H1 (cell line): ENCODE data around the gene STH. TPM values are rescaled to one million over a fixed set of nuclear protein-coding genes. Genes with fewer than 3 reads are reported as not detected.

Experiments
- CTCF ChIA-PET: fragments of 300-600 bp; sonication (Branson Sonifier 250); formaldehyde crosslinking; loops from one replicate; lab custom pipeline; 2021; ENCODE audit not compliant: partially characterized antibody; lab: Charles Lee
- POLR2A ChIA-PET: fragments of 300-600 bp; sonication (Branson Sonifier 250); formaldehyde crosslinking; loops from one replicate; lab custom pipeline; 2021; ENCODE audit warnings: inconsistent platforms; ENCODE audit not compliant: partially characterized antibody; lab: Charles Lee
- DNase-seq, 2 experiments: peaks; one replicate each; pipeline versions ENCODE4 v3.0.0 to v3.0.0-alpha.2; 2010 to 2022; ENCODE audit warnings: low spot score in 2 of 2, low read depth in 1 of 2, mixed read lengths in 1 of 2
- FAIRE-seq: peaks from 2 replicates; lab custom pipeline; 2011; peaks lifted over from hg19 to GRCh38; lab: Jason Lieb, UNC
- H2AFZ ChIP-seq: 2 replicates; pipeline ENCODE4 v1.8.1; 2012; ENCODE audit warnings: low read length, inconsistent platforms
- H2AK5ac ChIP-seq: 2 replicates; pipeline ENCODE4 v1.6.1; 2013; ENCODE audit warnings: low read depth, low read length
- H2BK120ac ChIP-seq: replicated peaks from 2 replicates; pipeline ENCODE3; 2013; ENCODE audit warnings: low read depth, low read length, inconsistent platforms
- H2BK12ac ChIP-seq: 2 replicates; pipeline ENCODE4 v1.6.1; 2013; ENCODE audit warnings: low read depth, low read length
- H2BK15ac ChIP-seq: 2 replicates; pipeline ENCODE4 v1.6.1; 2013; ENCODE audit warnings: low read length
- H2BK20ac ChIP-seq: 2 replicates; pipeline ENCODE4 v1.6.1; 2013; ENCODE audit warnings: low read length
- H2BK5ac ChIP-seq: 2 replicates; pipeline ENCODE4 v1.6.1; 2013; ENCODE audit warnings: low read depth, low read length
- H3K14ac ChIP-seq: 2 replicates; pipeline ENCODE4 v1.6.1; 2013; ENCODE audit warnings: inconsistent platforms; ENCODE audit not compliant: insufficient read length
- H3K18ac ChIP-seq: 2 replicates; pipeline ENCODE4 v1.6.1; 2013; ENCODE audit warnings: low read length; ENCODE audit errors: extremely low read depth
- H3K23ac ChIP-seq: 2 replicates; pipeline ENCODE4 v1.6.1; 2013; ENCODE audit warnings: inconsistent platforms; ENCODE audit not compliant: insufficient read length
- H3K23me2 ChIP-seq: 2 replicates; pipeline ENCODE4 v1.6.1; 2013; ENCODE audit warnings: low read depth, low read length
- H3K27ac ChIP-seq: 2 replicates; pipeline ENCODE4 v1.6.1; 2011; ENCODE audit warnings: low read depth, low read length, inconsistent platforms
- H3K27me3 ChIP-seq, 4 experiments: replicated peaks in 1 of 4; 1 replicate in 1 of 4; 2 replicates in 3 of 4; pipeline versions ENCODE4 v1.6.1 to v1.8.1; 2011 to 2013; ENCODE audit warnings: low read length in 3 of 4, mild to moderate bottlenecking in 3 of 4, inconsistent platforms in 2 of 4, mixed read lengths in 2 of 4, moderate library complexity in 1 of 4; ENCODE audit not compliant: control insufficient read depth in 3 of 4, insufficient read depth in 3 of 4; ENCODE audit errors: extremely low read depth in 1 of 4
- H3K36me3 ChIP-seq, 4 experiments: 2 replicates each; pipeline versions ENCODE4 v1.6.1 to v1.8.1; 2011 to 2013; ENCODE audit warnings: mild to moderate bottlenecking in 4 of 4, low read length in 3 of 4, moderate library complexity in 2 of 4, control low read depth in 1 of 4, inconsistent platforms in 1 of 4; ENCODE audit not compliant: insufficient read depth in 4 of 4, control insufficient read depth in 2 of 4
- H3K4ac ChIP-seq: replicated peaks from 2 replicates; pipeline ENCODE3; 2013; ENCODE audit warnings: low read length, low read depth, mixed read lengths, inconsistent platforms; ENCODE audit not compliant: insufficient read length
- H3K4me1 ChIP-seq, 4 experiments: replicated peaks in 1 of 4; 1 replicate in 1 of 4; 2 replicates in 3 of 4; pipeline versions ENCODE4 v1.6.1 to v1.8.1; 2011 to 2013; ENCODE audit warnings: low read length in 3 of 4, inconsistent platforms in 2 of 4, mixed read lengths in 1 of 4; ENCODE audit not compliant: insufficient read depth in 4 of 4, control insufficient read depth in 3 of 4
- H3K4me2 ChIP-seq, 2 experiments: 2 replicates each; pipeline versions ENCODE4 v1.6.1 to v1.8.1; 2011 to 2013; ENCODE audit warnings: low read depth in 2 of 2, low read length in 2 of 2, control low read depth in 1 of 2, inconsistent platforms in 1 of 2, mild to moderate bottlenecking in 1 of 2; ENCODE audit not compliant: insufficient read depth in 1 of 2
- H3K4me3 ChIP-seq, 4 experiments: fragments of 200-600, 300-600 bp in 1 of 4; sonication (generic), shearing (Covaris generic), sonication (Bioruptor Twin) in 1 of 4; 2 replicates each; pipeline versions ENCODE4 v1.5.1 to v1.8.1; 2011 to 2016; ENCODE audit warnings: low read length in 4 of 4, low read depth in 3 of 4, control low read depth in 2 of 4, inconsistent platforms in 2 of 4, mild to moderate bottlenecking in 2 of 4, mixed read lengths in 1 of 4, moderate library complexity in 1 of 4; ENCODE audit not compliant: insufficient read depth in 2 of 4; ENCODE audit errors: extremely low read depth in 1 of 4
- H3K56ac ChIP-seq: replicated peaks from 2 replicates; pipeline ENCODE3; 2013; ENCODE audit warnings: low read depth, mild to moderate bottlenecking, mixed read lengths, low read length, inconsistent platforms; ENCODE audit not compliant: insufficient read length
- H3K79me1 ChIP-seq: 2 replicates; pipeline ENCODE4 v1.6.1; 2013; ENCODE audit warnings: low read depth, low read length, control low read depth
- H3K79me2 ChIP-seq, 2 experiments: 2 replicates each; pipeline versions ENCODE4 v1.6.1 to v1.8.1; 2012 to 2013; ENCODE audit warnings: low read length in 2 of 2, mild to moderate bottlenecking in 2 of 2, inconsistent platforms in 1 of 2; ENCODE audit not compliant: insufficient read depth in 2 of 2, control insufficient read depth in 1 of 2
- H3K9ac ChIP-seq, 4 experiments: replicated peaks in 1 of 4; 1 replicate in 1 of 4; 2 replicates in 3 of 4; pipeline versions ENCODE4 v1.6.1 to v1.8.1; 2011 to 2013; ENCODE audit warnings: low read depth in 3 of 4, low read length in 3 of 4, control low read depth in 2 of 4, mild to moderate bottlenecking in 2 of 4, moderate library complexity in 2 of 4, inconsistent platforms in 1 of 4; ENCODE audit errors: extremely low read depth in 1 of 4
- H3K9me3 ChIP-seq, 2 experiments: 2 replicates each; pipeline versions ENCODE4 v1.6.1 to v1.8.1; 2012 to 2013; ENCODE audit warnings: mild to moderate bottlenecking in 2 of 2, moderate library complexity in 2 of 2, control low read depth in 1 of 2, inconsistent platforms in 1 of 2, low read depth in 1 of 2, low read length in 1 of 2, mixed read lengths in 1 of 2; ENCODE audit not compliant: insufficient read depth in 2 of 2
- H4K20me1 ChIP-seq, 2 experiments: replicated peaks in 1 of 2; 2 replicates each; pipeline versions ENCODE3 to v1.8.1; 2011 to 2013; ENCODE audit warnings: inconsistent platforms in 2 of 2, low read length in 2 of 2, mild to moderate bottlenecking in 1 of 2; ENCODE audit not compliant: insufficient read depth in 2 of 2, control insufficient read depth in 1 of 2
- H4K5ac ChIP-seq: 2 replicates; pipeline ENCODE4 v1.6.1; 2013; ENCODE audit warnings: low read length, low read depth, mixed read lengths, inconsistent platforms; ENCODE audit not compliant: insufficient read length
- H4K8ac ChIP-seq: 2 replicates; pipeline ENCODE4 v1.8.0; 2013; ENCODE audit warnings: mild to moderate bottlenecking, moderate library complexity, low read length, inconsistent platforms; ENCODE audit not compliant: insufficient read depth; ENCODE audit errors: extremely low read depth
- H4K91ac ChIP-seq: replicated peaks from 2 replicates; pipeline ENCODE3; 2013; ENCODE audit warnings: low read length, mixed read lengths, inconsistent platforms; ENCODE audit not compliant: insufficient read length
- CHD1 ChIP-seq: IDR thresholded peaks from 2 replicates; pipeline ENCODE4 v1.6.1; 2012; ENCODE audit warnings: low read depth, low read length, improper control_type of control experiment
- CREB1 ChIP-seq: IDR thresholded peaks from 2 replicates; pipeline ENCODE4 v1.6.1; 2012; ENCODE audit warnings: inconsistent platforms
- EP300 ChIP-seq, 2 experiments: IDR thresholded peaks; 1 replicate in 1 of 2; 2 replicates in 1 of 2; pipeline ENCODE4 v1.6.1; 2011 to 2012; ENCODE audit warnings: low read depth in 2 of 2, low read length in 2 of 2, mild to moderate bottlenecking in 2 of 2, borderline replicate concordance in 1 of 2, inconsistent platforms in 1 of 2, moderate library complexity in 1 of 2
- EZH2 ChIP-seq: fragments of 200-600 bp; sonication (generic); IDR thresholded peaks from 2 replicates; pipeline ENCODE4 v1.7.1; 2012; ENCODE audit warnings: low read depth, mild to moderate bottlenecking, moderate library complexity, low read length, inconsistent platforms; ENCODE audit not compliant: severe bottlenecking
- JUN ChIP-seq: IDR thresholded peaks from 2 replicates; pipeline ENCODE4 v1.6.1; 2011; ENCODE audit warnings: low read depth, mild to moderate bottlenecking, improper control_type of control experiment, low read length
- POLR2A ChIP-seq, 2 experiments: IDR thresholded peaks; 1 replicate in 1 of 2; 2 replicates in 1 of 2; pipeline ENCODE4 v1.6.1; 2011; ENCODE audit warnings: low read depth in 2 of 2, low read length in 2 of 2, mild to moderate bottlenecking in 2 of 2; ENCODE audit errors: control extremely low read depth in 1 of 2
- SP1 ChIP-seq: IDR thresholded peaks from 2 replicates; pipeline ENCODE4 v1.6.1; 2011; ENCODE audit warnings: low read depth, low read length
- WGBS, 2 experiments: shearing (Covaris generic) in 1 of 2; methylation state at CpG; one replicate each; pipeline versions ENCODE4 v1.1.6 to v1.1.7; 2013 to 2015; ENCODE audit warnings: low lambda C conversion rate in 2 of 2, mixed read lengths in 2 of 2, inconsistent platforms in 1 of 2, low coverage in 1 of 2, missing lambda C conversion rate in 1 of 2; ENCODE audit not compliant: insufficient replicate concordance in 2 of 2, insufficient coverage in 1 of 2, insufficient read length in 1 of 2; ENCODE audit errors: extremely low coverage in 1 of 2, missing lambda C conversion rate in 1 of 2; 5-methylcytosine and 5-hydroxymethylcytosine counted together
- polyA plus RNA-seq, 7 experiments: library from polyadenylated mRNA; depleted of rRNA in 3 of 7; stranded (reverse) in 5 of 7; unstranded in 2 of 7; fragments of >200 nt in 5 of 7; fragments of 200-250 nt in 2 of 7; gene quantifications; 1 replicate in 5 of 7; 2 replicates in 1 of 7; 4 replicates in 1 of 7; pipeline versions ENCODE4 v1.2.1 to v1.2.3, GENCODE V29; 2011 to 2013; ENCODE audit warnings: missing spikeins in 2 of 7, mixed read lengths in 2 of 7
- total RNA-seq: library from RNA; stranded (reverse); fragmentation: NEBNext Ultra II Directional; extraction: Animal tissue kit (Norgen Biotek cat#: 25700); gene quantifications from 2 replicates; pipeline ENCODE4 v1.2.1, GENCODE V29; 2021
- TF ChIP-seq, protein P1 (sequence below): IDR thresholded peaks from 2 replicates; pipeline ENCODE4 v1.6.1; 2012; ENCODE audit warnings: low read length, inconsistent platforms

The STH gene
- total and polyA plus RNA-seq, 2 of the 8 experiments (the other 6 are each of a cell fraction or from before 2014, with no cell fraction given): not detected

DNA sequence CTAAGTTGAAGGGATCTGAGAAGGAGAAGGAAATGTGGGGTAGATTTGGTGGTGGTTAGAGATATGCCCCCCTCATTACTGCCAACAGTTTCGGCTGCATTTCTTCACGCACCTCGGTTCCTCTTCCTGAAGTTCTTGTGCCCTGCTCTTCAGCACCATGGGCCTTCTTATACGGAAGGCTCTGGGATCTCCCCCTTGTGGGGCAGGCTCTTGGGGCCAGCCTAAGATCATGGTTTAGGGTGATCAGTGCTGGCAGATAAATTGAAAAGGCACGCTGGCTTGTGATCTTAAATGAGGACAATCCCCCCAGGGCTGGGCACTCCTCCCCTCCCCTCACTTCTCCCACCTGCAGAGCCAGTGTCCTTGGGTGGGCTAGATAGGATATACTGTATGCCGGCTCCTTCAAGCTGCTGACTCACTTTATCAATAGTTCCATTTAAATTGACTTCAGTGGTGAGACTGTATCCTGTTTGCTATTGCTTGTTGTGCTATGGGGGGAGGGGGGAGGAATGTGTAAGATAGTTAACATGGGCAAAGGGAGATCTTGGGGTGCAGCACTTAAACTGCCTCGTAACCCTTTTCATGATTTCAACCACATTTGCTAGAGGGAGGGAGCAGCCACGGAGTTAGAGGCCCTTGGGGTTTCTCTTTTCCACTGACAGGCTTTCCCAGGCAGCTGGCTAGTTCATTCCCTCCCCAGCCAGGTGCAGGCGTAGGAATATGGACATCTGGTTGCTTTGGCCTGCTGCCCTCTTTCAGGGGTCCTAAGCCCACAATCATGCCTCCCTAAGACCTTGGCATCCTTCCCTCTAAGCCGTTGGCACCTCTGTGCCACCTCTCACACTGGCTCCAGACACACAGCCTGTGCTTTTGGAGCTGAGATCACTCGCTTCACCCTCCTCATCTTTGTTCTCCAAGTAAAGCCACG lies 28.3 kb downstream of the STH start:
- no peak overlapping the region for H3K14ac ChIP-seq
- H2BK15ac ChIP-seq: 0 out of 2 replicates have a peak overlapping the region, but pooled peaks have one; percentile 34
- no peaks in the 10 kb centered on the region for H3K9me3 ChIP-seq
- POLR2A ChIA-PET: interaction anchor here (1.0 to 4.1 kb wide), 5 partner anchors 13 to 443 kb away, joined by 3 to 16 read pairs (median 3); no protein-coding TSS in a partner anchor
- DNase-seq: no peak
- peak overlapping the region; percentile 89; the same call in 1 of the 2 replicates for H2BK12ac ChIP-seq
- no peak overlapping the region for H3K9ac ChIP-seq
- H2AK5ac ChIP-seq: peak overlapping the region; percentile 34; the same call in 1 of the 2 replicates
- no peak for TF ChIP-seq JUN
- no peak for TF ChIP-seq SP1
- no peak for TF ChIP-seq CREB1
- no peak for TF ChIP-seq CHD1
- TF ChIP-seq EZH2: no peak
- TF ChIP-seq, protein P1, sequence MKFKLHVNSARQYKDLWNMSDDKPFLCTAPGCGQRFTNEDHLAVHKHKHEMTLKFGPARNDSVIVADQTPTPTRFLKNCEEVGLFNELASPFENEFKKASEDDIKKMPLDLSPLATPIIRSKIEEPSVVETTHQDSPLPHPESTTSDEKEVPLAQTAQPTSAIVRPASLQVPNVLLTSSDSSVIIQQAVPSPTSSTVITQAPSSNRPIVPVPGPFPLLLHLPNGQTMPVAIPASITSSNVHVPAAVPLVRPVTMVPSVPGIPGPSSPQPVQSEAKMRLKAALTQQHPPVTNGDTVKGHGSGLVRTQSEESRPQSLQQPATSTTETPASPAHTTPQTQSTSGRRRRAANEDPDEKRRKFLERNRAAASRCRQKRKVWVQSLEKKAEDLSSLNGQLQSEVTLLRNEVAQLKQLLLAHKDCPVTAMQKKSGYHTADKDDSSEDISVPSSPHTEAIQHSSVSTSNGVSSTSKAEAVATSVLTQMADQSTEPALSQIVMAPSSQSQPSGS: no peak
- TF ChIP-seq EP300 (IDR thresholded peaks at IDR 0.05; ENCODE audit: borderline replicate concordance in 1 of 2, low read depth in 2 of 2, low read length in 2 of 2): no peak
- peak; percentile 4 to 34; a peak in 1 of 3 replicates for TF ChIP-seq POLR2A (IDR thresholded peaks at IDR 0.05; ENCODE audit: control extremely low read depth in 1 of 2, low read depth in 2 of 2, low read length in 2 of 2)
- TF ChIP-seq, all 59 proteins: peak for 1
- CTCF ChIA-PET: interaction anchor here (0.7 to 3.4 kb wide), 10 partner anchors 8 to 189 kb away, joined by 3 to 12 read pairs (median 5); partner anchors contain the start of gene STH
- Histone ChIP-seq H3K56ac (no peak overlapping the region), H3K36me3 (peaks cover 14 to 30% (median 18%) of the 10 kb centered on the region in 4 experiments), H3K79me2 (no peaks in the 10 kb centered on the region), H3K23ac (no peak overlapping the region), H4K20me1 (peaks cover 1 to 5% of the 10 kb centered on the region in 2 experiments), H3K4ac (no peak overlapping the region), H4K91ac (no peak overlapping the region), H3K4me1 (peaks cover 3 to 19% (median 6%) of the 10 kb centered on the region in 4 experiments), H3K4me2 (peak overlapping the region in 1 of 2 experiments; percentile 0; a peak in 2 of 4 replicates), H2BK5ac (peak overlapping the region; percentile 80), H2BK120ac (no peak overlapping the region), H3K79me1 (peaks cover 3% of the 10 kb centered on the region; the same call in 1 of the 2 replicates), H3K4me3 (no peak overlapping the region), H3K23me2 (no peaks in the 10 kb centered on the region), H4K8ac (no peak overlapping the region), H3K18ac (no peak overlapping the region), H3K27me3 (no peaks in the 10 kb centered on the region), H2AFZ (no peak overlapping the region), H3K27ac (no peak overlapping the region; the same call in 1 of the 2 replicates), H4K5ac (no peak overlapping the region), H2BK20ac (no peak overlapping the region)
- no peak for FAIRE-seq
- WGBS, 2 experiments: 80% methylated on average over 12 of the region's 12 CpGs; no CpG with 5 or more reads in 1 of the 2 experiments
